HL-60/S4 treated with retinoic acid at 250 ng/mL for 4 days and 3 days (cell line): ENCODE results near the gene STT3B.

Experiments
- in situ Hi-C: fragments of 300-500 bp; cut with MboI; formaldehyde crosslinking; loops from 2 replicates; pipeline ENCODE4 v1.7.0; 2022; ENCODE audit warnings: low sequenced_read_pairs

The STT3B gene

GRCh38 chr3:31516757-31517156 lies 16.0 kb upstream of the STT3B start:
- in situ Hi-C loops = no loop called here

- in situ Hi-C loops = no loop called here
Observed at GRCh38 chr3:31521468-31521867, 11.3 kb upstream of the STT3B start.

GRCh38 chr3:31522152-31522551 lies 10.6 kb upstream of the STT3B start:
- in situ Hi-C loops = no loop called here

- in situ Hi-C loops = no loop called here
Observed at GRCh38 chr3:31523543-31523942, 9.2 kb upstream of the STT3B start.

GRCh38 chr3:31525532-31525931 lies 7.2 kb upstream of the STT3B start:
- in situ Hi-C loops = no loop called here

- in situ Hi-C loops = no loop called here
Observed at GRCh38 chr3:31529421-31529820, 3.3 kb upstream of the STT3B start.

GRCh38 chr3:31530039-31530959 lies 2.4 kb upstream of the STT3B start:
- in situ Hi-C loops = no loop called here

GRCh38 chr3:31530960-31531335 lies 1.8 kb upstream of the STT3B start:
- in situ Hi-C loops = no loop called here

- in situ Hi-C loops = no loop called here
Observed at GRCh38 chr3:31531452-31531991, 1.2 kb upstream of the STT3B start.

- in situ Hi-C loops = no loop called here
Observed at GRCh38 chr3:31531992-31532586, 636 bp upstream of the STT3B start.

GRCh38 chr3:31533169-31534064 lies 692 bp downstream of the STT3B start:
- in situ Hi-C loops = no loop called here

- in situ Hi-C loops = no loop called here
Observed at GRCh38 chr3:31534065-31534425, 1.3 kb downstream of the STT3B start.

GRCh38 chr3:31536497-31536896 lies 3.8 kb downstream of the STT3B start:
- in situ Hi-C loops = no loop called here

GRCh38 chr3:31538801-31539200 lies 6.1 kb downstream of the STT3B start:
- in situ Hi-C loops = no loop called here

GRCh38 chr3:31539275-31539674 lies 6.5 kb downstream of the STT3B start:
- in situ Hi-C loops = no loop called here

GRCh38 chr3:31541089-31541488 lies 8.4 kb downstream of the STT3B start:
- in situ Hi-C loops = no loop called here

- in situ Hi-C loops = no loop called here
Observed at GRCh38 chr3:31542246-31542645, 9.5 kb downstream of the STT3B start.

- in situ Hi-C loops = no loop called here
Observed at GRCh38 chr3:31543375-31543774, 10.7 kb downstream of the STT3B start.

GRCh38 chr3:31544634-31545033 lies 11.9 kb downstream of the STT3B start:
- in situ Hi-C loops = no loop called here

- in situ Hi-C loops = no loop called here
Observed at GRCh38 chr3:31546162-31546561, 13.4 kb downstream of the STT3B start.

GRCh38 chr3:31546725-31547124 lies 14.0 kb downstream of the STT3B start:
- in situ Hi-C loops = no loop called here
